GM12892 (cell line): Measurements from ENCODE around the gene FPR3.
"Not testable (repeated sequence)": the region's sequence is repeated elsewhere in the genome, so short reads cannot be mapped to it uniquely, and the experiment has no call there.

Experiments used
- POLR2A ChIP-seq: IDR thresholded peaks from 2 replicates; pipeline ENCODE4 v1.6.1; 2011; ENCODE audit warnings: low read depth, low read length, control low read depth
- POLR2AphosphoS5 ChIP-seq: IDR thresholded peaks from 2 replicates; pipeline ENCODE4 v1.6.1; 2011; ENCODE audit warnings: low read depth, low read length, control low read depth

GRCh38 chr19:51806571-51806970 is 11.6 kb downstream of the FPR3 start:
- not testable (repeated sequence) for TF ChIP-seq POLR2A, POLR2AphosphoS5
